OCI-M2 (cell line): Measurements from ENCODE around the gene DCTN3.
"Not testable (repeated sequence)": the region's sequence is repeated elsewhere in the genome, so short reads cannot be mapped to it uniquely, and the experiment has no call there.

ENCODE experiments used
- DNase-seq: peaks from one replicate; lab custom pipeline; 2025; ENCODE audit not compliant: unreplicated experiment; lab: John Stamatoyannopoulos, UW

DCTN3 gene

GRCh38 chr9:34647651-34648050, 27.4 kb upstream of the DCTN3 start:
- no peak for DNase-seq

- no peak for DNase-seq
Measured at GRCh38 chr9:34647084-34647403, 26.7 kb upstream of the DCTN3 start.

- DNase-seq, result peak; percentile 49
Measured at GRCh38 chr9:34646211-34647083, 26.2 kb upstream of the DCTN3 start, which contains the start of gene GALT. GALT (plus strand) TSS chr9:34646675; CDS start chr9:34646705, 30 bp downstream.

GRCh38 chr9:34644766-34645314, 24.5 kb upstream of the DCTN3 start:
- no peak for DNase-seq

- no peak for DNase-seq
Measured at GRCh38 chr9:34642679-34643078, 22.4 kb upstream of the DCTN3 start.

- DNase-seq, result not testable (repeated sequence)
Measured at GRCh38 chr9:34639322-34639721, 19.0 kb upstream of the DCTN3 start.

GRCh38 chr9:34638138-34638445, 17.8 kb upstream of the DCTN3 start:
- DNase-seq, result no peak

GRCh38 chr9:34637356-34638137, 17.3 kb upstream of the DCTN3 start, which contains the start of gene SIGMAR1:
SIGMAR1 (minus strand) TSS chr9:34637787; CDS start chr9:34637697, 90 bp downstream.
- DNase-seq, result no peak

- DNase-seq, result no peak
Measured at GRCh38 chr9:34636791-34637355, 16.6 kb upstream of the DCTN3 start.

- DNase-seq, result no peak
Measured at GRCh38 chr9:34635556-34635955, 15.3 kb upstream of the DCTN3 start.

GRCh38 chr9:34634551-34635248, 14.4 kb upstream of the DCTN3 start:
- no peak for DNase-seq

GRCh38 chr9:34633851-34634550, 13.7 kb upstream of the DCTN3 start:
- peak; percentile 44 for DNase-seq

GRCh38 chr9:34633166-34633565, 12.9 kb upstream of the DCTN3 start:
- no peak for DNase-seq

GRCh38 chr9:34630402-34631154, 10.3 kb upstream of the DCTN3 start:
- no peak for DNase-seq

GRCh38 chr9:34629491-34629808, 9.2 kb upstream of the DCTN3 start:
- DNase-seq, result no peak

GRCh38 chr9:34628656-34629490, 8.6 kb upstream of the DCTN3 start, which contains the start of gene ARID3C:
ARID3C (minus strand) TSS chr9:34629066; CDS start chr9:34628014, 1,052 bp downstream.
- no peak for DNase-seq

- DNase-seq, result no peak
Measured at GRCh38 chr9:34627716-34628655, 7.7 kb upstream of the DCTN3 start.

GRCh38 chr9:34625186-34625486, 4.8 kb upstream of the DCTN3 start:
- DNase-seq, result no peak
